Measurements from ENCODE around the gene STAG1.
"Not testable (repeated sequence)": the region's sequence is repeated elsewhere in the genome, so short reads cannot be mapped to it uniquely, and the experiment has no call there.

The STAG1 gene

DNA sequence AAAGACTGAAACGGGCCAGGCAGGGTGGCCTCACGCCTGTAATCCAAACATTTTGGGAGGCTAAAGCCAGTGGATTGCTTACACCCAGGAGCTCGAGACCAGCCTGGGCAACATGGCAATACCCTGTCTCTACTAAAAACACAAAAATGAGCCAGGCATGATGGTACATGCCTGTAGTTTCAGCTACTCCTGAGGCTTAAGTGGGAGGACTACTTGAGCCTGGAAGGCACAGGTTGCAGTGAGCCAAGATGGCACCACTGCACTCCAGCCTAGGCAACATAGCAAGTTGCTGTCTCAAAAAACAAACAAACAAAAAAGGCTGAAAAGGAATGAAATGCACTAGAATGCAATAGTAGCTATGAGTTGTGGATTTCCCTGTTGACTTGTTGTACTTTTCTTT lies 94.7 kb downstream of the STAG1 start:
- in situ Hi-C loops (cut with MboI; ENCODE audit: low sequenced_read_pairs) = no loop called here

DNA sequence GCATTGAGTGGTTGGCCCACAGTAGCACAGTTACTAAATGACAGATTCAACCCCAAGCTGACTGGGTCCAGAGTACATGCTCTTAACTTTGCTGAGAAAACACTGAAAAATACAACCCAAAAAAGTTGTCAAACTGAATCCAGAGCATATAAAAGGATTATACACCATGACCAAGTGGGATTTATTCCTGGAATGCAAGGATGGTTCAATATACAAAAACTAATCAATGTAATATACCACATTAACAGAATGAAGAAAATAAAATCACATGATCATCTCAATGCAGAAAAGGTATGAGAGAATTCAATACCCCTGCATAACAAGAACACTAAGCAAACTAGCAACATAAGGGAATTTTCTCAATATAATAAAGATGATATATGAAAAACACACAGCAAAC lies 98.5 kb downstream of the STAG1 start:
- in situ Hi-C loops (cut with MboI; ENCODE audit: low sequenced_read_pairs) = no loop called here

DNA sequence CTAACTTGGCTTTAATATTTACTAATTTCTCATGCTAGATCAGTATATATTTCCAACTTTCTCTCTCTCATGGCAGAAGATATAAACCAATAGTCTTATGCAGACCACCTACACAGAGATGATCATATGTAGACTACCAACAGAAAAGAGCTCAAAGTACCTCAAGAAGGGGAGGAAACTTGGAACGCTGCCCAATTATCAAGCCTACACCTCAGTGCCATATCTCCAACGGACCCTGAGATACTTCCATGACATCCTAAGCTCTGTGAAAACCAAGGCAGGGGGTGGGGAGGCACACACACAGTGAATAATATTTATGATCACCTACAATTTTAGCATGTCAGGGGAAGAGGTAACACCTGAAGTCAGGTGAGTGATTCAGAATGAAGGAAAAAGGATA lies 100.6 kb downstream of the STAG1 start:
- in situ Hi-C loops (cut with MboI; ENCODE audit: low sequenced_read_pairs) = no loop called here

DNA sequence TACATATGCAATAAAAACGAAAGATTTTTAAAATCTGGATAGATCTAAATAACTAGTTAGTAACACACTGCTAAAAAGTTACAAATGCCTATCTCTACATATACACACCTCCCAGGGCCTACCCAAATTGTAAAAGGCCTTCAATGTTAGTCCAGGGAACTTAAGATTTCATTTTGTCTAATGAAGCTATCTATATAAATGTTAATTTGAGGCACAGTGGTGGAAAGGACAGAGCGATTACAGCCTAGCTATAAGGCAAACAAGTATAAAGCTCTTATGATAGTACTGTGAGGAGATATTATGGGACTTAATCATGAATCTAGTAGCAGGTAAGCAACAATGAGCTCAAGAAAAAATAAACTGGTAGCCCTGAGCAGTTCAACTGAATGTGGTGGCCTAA lies 101.7 kb downstream of the STAG1 start:
- in situ Hi-C loops (cut with MboI; ENCODE audit: low sequenced_read_pairs) = no loop called here

DNA sequence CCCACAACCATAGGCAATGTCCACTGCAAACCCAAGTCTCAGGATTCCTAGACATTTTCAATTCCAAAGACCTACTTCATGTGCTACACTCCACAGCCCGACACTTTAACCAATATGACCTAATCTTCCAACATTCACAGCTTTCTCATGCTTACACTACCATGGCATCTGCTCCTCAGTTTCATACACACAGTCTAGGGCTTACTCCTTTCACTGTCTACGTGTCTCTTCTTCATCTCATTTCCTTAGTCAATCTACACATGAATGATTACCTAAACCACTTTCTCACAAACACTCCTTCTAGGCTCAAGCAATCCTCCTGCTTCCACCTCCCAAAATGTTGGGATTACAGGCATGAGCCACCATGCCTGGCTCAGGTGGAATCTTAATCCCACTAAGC lies 106.3 kb downstream of the STAG1 start:
- in situ Hi-C loops (cut with MboI; ENCODE audit: low sequenced_read_pairs) = no loop called here

DNA sequence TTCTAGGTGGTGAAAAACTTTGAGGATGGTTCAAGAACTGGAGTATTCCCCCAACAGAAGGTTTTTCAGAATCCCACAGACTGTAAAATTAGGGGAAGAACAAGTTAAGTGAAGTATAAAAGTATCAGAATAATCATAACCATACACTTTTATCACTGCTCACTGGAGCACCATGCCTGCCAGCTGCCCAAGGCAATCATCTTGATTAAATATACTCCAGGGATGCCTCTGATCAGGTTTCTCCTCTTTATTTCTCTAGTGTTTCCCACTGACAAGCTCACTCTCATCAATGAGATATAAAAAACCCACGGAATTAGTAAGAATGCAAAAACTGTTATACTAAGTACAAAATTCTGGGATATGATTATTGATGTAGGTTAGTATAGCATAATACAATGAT lies 108.0 kb downstream of the STAG1 start:
- in situ Hi-C loops (cut with MboI; ENCODE audit: low sequenced_read_pairs) = no loop called here

DNA sequence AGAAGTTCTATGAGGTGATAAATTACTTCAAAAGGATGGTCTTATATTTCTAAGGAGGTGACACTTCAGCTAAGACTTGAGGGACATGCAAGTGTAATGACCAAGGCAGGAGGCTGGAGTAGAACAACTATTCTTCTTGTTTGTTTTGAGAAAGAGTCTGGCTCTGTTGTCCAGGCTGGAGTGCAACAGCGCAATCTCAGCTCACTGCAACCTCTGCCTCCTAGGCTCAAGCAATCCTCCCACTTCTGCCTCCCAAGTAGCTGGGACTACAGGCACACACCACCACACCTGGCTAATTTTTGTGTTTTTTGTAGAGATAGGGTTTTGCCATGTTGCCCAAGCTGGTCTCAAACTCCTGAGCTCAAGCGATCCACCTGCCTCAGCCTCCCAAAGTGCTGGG lies 108.8 kb downstream of the STAG1 start:
- in situ Hi-C loops (cut with MboI; ENCODE audit: low sequenced_read_pairs) = not testable (repeated sequence)

DNA sequence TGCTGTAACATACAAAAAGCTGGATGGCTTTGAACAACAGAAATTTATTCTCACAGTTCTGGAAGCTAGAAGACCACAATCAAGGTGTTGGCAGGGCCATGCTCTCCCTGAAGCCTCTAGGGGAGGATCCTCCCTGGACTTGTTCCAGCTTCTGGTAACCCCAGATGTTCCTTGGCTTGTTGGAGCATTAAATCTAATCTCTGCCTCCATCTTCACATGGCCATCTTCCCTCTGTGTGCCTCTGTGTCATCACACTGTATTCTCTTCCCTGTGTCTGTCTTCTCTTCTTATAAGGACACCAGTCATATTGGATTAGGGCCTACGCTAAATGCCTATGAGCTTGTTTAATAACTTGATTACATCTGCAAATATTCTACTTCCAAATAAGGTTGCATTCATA lies 109.5 kb downstream of the STAG1 start:
- in situ Hi-C loops (cut with MboI; ENCODE audit: low sequenced_read_pairs) = no loop called here

DNA sequence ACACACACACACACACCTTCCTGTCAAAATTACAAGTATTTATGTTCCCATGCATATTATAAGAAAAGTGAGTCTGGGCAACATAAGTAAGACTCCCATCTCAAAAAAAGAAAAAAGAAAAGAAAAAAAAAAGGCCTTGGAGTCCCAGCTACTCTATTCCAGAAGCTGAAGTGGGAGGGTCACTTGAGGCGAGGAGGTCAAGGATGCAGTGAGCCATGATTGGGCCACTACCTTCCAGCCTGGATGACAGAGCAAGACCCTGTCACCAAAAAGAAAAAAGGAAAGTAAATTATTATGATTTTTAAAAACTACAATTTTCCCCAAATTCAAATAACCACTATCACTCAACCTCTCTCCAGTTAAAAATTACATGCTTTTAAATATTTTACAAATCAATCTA lies 113.1 kb downstream of the STAG1 start:
- in situ Hi-C loops (cut with MboI; ENCODE audit: low sequenced_read_pairs) = no loop called here

DNA sequence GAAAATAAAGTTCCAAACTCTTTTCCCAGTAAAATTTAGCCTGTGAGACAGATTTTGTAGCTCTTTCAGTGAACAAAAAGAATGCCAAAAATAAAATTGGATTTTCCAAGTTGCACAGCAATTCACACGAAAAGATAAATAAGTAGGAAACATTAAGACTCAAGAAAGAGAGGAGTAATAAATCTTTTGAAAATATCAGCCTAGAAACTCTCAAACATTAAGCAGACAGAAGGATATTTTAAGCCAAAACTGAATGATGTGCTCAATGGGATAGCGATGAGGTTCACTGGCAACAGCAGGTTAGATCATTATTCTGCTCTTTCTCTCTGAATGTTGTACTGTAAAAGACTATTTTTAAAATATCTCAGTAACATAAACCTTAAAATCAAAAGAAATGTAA lies 115.0 kb downstream of the STAG1 start:
- in situ Hi-C loops (cut with MboI; ENCODE audit: low sequenced_read_pairs) = no loop called here

DNA sequence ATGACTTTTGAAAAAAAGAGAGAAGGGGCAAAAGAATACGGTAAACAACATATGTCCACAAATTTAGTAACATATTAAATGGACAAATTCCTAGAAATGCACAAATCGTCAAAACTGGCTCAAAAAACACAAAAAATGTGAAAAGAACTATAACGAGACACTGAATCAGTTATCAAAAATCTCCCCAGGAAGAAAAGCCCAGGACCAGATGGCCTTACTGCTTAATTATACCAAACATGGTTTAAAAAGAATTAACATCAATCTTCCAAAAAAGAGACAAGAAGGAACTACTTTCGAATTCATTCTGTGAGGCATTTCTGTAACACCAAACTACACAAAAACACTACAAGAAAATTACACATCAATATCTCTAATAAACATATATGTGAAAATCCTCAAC lies 117.4 kb downstream of the STAG1 start:
- in situ Hi-C loops (cut with MboI; ENCODE audit: low sequenced_read_pairs) = no loop called here

DNA sequence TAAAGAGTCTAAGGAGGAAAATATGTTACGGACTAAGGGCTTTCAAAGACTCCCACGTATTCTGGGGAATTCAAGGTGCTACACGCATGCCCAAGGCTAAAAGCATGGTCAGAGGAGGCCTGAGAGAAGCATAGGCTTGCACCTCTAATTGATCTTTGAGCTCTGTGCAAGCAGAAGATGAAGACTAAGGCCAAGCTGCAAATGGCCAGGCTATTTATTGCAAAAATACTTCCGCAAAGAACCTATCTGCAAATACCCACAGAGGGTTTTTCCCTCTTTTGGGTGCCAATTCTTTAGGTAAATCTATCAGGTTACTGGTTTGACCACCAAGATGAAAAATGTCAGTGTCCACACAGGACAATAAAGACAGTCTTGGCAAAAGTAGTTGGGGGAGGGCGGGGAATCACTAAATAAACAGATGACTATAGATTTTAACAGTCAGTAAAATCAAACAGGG lies 119.5 kb downstream of the STAG1 start:
- in situ Hi-C loops (cut with MboI; ENCODE audit: low sequenced_read_pairs) = no loop called here

DNA sequence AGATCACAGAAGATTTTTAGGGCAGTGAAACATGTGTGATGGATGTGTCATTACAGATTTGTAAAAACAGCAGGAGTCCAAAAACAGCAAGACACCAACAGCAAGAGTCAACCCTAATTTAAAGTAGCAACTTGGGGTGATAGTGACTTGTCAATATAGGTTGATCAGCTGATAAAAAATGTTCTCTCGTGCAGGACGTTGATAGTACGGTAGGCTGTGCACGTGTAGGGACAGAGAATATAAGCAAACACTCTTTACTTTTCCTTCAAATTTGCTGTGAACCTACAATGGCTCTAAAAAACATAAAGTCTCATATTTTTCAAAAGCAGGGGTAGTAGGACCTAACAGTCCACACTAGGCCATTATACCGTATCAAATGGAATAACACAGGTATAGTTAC lies 120.8 kb downstream of the STAG1 start:
- in situ Hi-C loops (cut with MboI; ENCODE audit: low sequenced_read_pairs) = no loop called here

DNA sequence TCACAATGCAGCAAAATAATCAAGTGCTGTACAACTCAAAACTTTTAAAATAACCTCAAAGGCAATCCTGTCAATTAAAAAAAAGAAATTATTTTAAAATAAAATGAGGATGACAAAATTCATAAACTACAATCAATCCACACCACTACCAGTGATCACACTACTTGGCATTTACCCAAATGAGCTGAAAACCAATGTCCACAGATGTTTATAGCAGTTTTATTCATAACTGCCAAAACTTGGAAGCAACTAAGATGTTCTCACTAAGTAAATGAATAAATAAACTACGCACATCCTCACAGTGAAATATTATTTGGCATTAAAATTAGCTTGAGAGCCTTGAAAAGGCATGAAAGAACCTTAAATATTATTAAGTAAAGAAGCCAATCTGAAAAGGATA lies 121.3 kb downstream of the STAG1 start:
- in situ Hi-C loops (cut with MboI; ENCODE audit: low sequenced_read_pairs) = no loop called here

DNA sequence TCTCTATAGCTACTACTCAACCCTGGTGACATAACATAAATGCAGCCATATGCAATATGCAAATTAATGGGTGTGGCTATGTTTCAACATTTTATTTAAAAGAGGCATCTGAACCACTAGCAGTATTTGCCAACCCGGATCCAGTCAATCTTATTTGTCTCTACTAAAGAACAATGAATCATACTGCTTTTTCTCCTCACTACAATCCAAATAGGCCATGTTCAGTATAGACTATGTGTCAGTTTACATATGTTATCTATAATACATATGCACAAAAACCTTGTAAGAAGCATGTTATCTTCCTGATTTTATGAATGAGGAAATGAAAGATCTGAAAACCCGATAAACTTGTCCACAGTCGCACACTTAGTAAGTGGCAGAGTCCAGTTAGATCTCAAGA lies 125.7 kb downstream of the STAG1 start:
- in situ Hi-C loops (cut with MboI; ENCODE audit: low sequenced_read_pairs) = no loop called here

DNA sequence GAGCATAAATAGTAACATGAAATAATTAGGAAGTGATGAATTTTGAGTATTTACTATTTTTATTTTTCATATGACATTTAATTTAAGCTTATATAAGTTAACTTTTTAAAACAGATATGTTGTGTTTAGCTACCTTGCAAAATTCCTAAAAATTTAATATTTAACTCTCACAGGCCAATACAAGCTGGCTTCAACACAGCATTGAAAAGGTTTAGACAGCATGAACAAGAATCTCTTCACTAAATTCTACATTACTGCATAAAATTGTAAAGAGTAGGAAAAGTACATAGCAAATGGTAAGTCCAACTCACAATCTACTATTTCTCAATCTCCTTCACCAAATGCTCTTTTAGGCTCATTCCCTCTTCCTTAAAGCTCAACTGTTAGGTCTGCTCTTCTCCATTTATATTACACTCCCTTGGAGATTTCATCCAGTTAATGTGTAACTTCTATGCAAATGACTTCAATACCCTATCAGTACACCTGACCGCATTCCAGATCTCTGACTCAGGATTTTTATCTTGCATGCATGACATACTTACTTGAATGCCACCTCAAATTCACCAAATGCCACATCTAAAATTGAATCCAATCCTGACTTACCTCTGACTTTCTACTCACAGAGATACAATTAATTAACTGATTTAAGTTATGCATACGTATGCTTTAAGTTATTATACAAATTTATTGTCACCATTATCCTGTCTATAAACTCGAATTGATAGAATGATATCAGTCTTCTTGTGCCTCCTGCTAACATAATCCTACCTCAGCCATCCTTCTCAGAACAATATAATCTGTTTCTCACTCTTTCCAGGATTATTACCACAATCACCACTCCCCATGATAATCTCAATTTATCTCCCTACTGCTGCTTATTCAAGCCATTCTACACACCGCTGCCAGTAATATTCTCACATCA lies 127.0 kb downstream of the STAG1 start:
- in situ Hi-C loops (cut with MboI; ENCODE audit: low sequenced_read_pairs) = no loop called here

DNA sequence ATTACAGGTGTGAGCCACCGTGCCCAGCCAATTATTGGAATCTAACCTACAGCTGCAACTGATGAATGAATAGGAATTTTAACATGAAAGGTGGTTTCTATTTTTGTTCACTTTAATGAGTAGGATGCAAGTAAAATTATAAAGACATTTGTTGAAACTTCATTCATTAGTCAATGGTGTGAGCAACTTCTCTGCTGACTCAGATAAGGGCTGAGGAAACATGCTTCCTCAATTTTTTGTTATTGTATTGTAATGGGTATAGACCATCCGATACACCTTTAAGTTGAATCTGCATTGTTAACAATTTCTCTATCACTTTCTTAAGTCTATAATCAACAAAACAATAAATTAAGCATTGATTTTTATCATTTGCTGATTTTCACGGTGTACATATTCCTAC lies 127.8 kb downstream of the STAG1 start:
- in situ Hi-C loops (cut with MboI; ENCODE audit: low sequenced_read_pairs) = no loop called here

DNA sequence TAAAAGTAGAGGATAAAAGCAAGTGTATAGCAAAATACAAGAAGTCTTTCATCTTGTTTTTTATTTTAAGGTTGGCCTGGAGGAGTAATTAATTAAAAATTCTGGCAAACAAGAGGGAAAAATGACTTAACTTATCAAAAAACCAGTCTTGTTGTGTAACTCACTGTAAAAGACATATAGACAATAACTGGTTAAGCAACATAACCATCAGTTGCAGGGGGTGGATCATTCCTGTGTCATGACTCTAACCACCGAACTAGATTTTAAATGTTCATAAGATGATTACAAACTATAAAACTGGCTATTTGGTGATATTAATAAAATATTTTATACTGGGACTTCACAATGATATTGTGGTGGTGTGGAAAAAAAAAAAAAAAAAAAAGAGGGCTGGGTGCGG lies 130.6 kb downstream of the STAG1 start:
- in situ Hi-C loops (cut with MboI; ENCODE audit: low sequenced_read_pairs) = no loop called here

DNA sequence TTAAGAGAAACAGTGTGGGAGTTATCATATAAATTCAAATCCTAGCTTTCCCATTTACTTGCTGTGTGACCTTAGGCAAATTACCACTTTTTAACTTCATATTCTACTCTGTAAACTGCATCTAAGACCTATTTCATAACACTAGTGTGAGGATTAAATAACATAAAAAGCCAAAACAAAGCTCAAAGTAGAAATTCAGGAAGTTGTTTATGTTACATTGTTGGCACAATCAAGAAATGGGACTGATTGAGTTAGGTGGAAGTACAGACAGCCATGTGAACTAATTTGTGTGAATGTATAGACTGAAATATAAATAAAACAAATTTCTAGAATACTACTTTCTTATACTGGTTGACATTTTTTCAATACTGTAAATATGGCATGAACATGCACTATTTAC lies 131.7 kb downstream of the STAG1 start:
- in situ Hi-C loops (cut with MboI; ENCODE audit: low sequenced_read_pairs) = no loop called here

DNA sequence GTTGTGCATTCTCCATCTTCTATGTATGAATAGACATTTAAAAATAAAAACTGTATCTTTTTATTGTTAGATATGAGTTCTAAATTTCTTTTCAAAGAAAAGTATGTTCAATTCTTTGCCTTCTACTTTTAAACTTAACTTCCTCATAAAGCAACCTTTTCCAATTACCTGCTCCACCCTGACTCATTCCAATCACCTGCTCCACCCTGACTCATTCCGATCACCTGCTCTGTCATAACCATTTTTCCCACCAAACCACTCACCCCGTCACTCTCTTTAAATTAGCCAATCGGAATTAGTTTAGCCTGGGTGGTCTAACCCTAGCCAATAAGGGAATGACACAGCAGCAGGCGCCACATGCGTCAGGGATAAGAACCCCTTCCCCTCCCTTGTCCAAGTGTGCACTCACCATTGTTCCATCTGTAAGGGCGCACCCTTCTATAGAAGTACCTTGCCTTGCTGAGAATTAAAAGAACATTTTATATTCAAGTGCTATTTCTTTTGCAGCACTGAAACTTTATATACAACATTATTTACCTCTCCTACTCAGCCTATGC lies 134.1 kb downstream of the STAG1 start:
- in situ Hi-C loops (cut with MboI; ENCODE audit: low sequenced_read_pairs) = not testable (repeated sequence)

DNA sequence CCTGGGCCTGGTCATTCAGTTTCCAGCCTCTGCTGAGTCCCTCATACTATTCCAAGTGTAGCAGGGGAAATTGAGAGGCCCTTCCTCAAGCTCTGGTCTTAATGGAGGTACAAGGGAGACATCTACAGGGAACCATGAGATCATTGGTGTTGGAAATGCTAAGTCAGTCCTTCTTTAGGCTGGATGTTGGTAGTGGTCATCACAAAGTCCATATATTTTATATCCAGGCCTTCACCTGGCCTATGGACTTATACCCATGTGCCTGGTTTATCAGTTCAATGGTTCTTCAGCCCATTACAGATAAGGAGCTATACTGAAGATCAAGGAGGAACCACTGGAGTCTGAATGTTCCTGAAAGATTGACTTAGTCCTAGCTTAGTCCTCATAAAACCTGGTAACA lies 135.0 kb downstream of the STAG1 start:
- in situ Hi-C loops (cut with MboI; ENCODE audit: low sequenced_read_pairs) = no loop called here

DNA sequence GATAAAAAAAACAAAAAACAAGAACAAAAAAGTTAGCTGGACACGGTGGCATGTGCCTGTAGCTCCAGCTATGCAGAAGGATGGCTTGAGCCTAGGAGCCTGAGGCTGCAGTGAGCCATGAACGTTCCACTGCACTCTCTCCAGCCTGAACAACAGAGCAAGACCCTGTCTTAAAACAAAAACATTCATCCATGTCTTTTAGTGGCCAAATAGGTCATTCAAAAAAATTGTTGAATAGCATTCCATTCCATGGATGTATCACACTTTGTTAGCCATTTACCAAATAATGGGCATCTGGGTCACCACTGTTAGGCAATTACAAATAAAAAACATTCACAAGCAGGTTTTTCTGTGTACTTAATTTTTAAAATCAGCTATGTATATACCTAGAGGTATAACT lies 139.7 kb downstream of the STAG1 start:
- in situ Hi-C loops (cut with MboI; ENCODE audit: low sequenced_read_pairs) = no loop called here

DNA sequence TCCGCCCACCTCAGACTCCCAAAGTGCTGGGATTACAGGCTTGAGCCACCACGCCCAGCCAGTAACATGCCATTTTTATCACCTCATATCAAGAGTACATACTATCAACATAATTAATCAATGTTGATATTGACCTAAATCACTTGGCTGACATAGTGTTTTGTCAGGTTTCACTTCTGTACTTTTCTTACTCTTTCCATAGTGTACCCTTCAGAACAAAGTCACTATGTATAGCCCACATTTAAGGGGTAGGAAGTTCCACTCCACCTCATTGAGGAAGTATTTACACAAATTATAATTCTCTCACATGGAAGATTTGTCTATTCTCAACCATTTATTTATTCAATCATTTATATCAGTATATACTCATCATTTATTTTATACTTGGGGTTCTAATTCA lies 145.2 kb downstream of the STAG1 start:
- in situ Hi-C loops (cut with MboI; ENCODE audit: low sequenced_read_pairs) = no loop called here
